RWPE2 (cell line): ENCODE data around the gene ZMAT2.

Source experiments
- ATAC-seq: fragments of 200-7000 bp; cut with Tn5 transposase; 3 replicates; pipeline ENCODE4 v1.9.1; 2021; ENCODE audit warnings: low read depth
- DNase-seq: peaks from one replicate; pipeline ENCODE4 v3.0.0-alpha.2; 2020; ENCODE audit warnings: low spot score
- H3K27ac ChIP-seq: fragments of 450-650 bp; 2 replicates; pipeline ENCODE4 v1.5.1; 2017; ENCODE audit warnings: mild to moderate bottlenecking; ENCODE audit not compliant: poor library complexity, severe bottlenecking
- H3K27me3 ChIP-seq: fragments of 250-450 bp; sonication (Bioruptor Pico); 2 replicates; pipeline ENCODE4 v1.5.1; 2021; ENCODE audit warnings: mild to moderate bottlenecking, moderate library complexity; ENCODE audit not compliant: insufficient read depth, poor library complexity, severe bottlenecking
- H3K36me3 ChIP-seq: fragments of 250-450 bp; sonication (Bioruptor Pico); 2 replicates; pipeline ENCODE4 v1.5.1; 2020; ENCODE audit warnings: low read depth, mild to moderate bottlenecking, moderate library complexity
- H3K4me1 ChIP-seq: fragments of 250-450 bp; sonication (Bioruptor Pico); 2 replicates; pipeline ENCODE4 v1.5.1; 2021; ENCODE audit warnings: mild to moderate bottlenecking, moderate library complexity; ENCODE audit not compliant: insufficient read depth, poor library complexity, severe bottlenecking
- H3K4me3 ChIP-seq: fragments of 250-450 bp; sonication (Bioruptor Pico); 2 replicates; pipeline ENCODE4 v1.5.1; 2021; ENCODE audit warnings: mild to moderate bottlenecking, moderate library complexity; ENCODE audit not compliant: severe bottlenecking
- H3K9me3 ChIP-seq: fragments of 250-450 bp; sonication (Bioruptor Pico); 2 replicates; pipeline ENCODE4 v1.5.1; 2021; ENCODE audit warnings: mild to moderate bottlenecking, moderate library complexity; ENCODE audit not compliant: severe bottlenecking
- TF ChIP-seq, protein P1 (sequence below): fragments of 450-650 bp; IDR thresholded peaks from one replicate; pipeline ENCODE4 v1.5.1; 2017; ENCODE audit warnings: mild to moderate bottlenecking, moderate library complexity; ENCODE audit not compliant: poor library complexity, severe bottlenecking

The ZMAT2 gene

DNA sequence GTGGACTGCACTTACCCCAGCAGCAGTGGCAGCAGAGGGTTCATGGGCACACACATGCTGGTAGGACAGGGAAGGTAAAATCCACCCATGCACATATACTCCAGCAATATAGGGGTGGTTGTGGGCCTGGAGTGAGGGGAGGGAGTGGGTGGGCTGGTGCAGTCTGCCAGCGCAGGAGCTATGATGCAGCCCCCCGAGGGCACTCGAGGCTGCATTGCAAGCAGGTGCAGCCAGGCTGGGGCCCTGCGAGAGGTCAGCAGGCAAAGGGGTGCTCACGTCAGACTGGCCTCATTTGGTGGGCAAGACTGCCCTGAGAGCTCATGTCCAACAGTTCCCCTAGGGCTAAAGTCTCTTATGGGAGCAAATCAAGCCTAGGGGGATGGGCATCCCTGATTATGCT, 53.3 kb downstream of the ZMAT2 start:
- H3K9me3 ChIP-seq, result peaks cover 21% of the 10 kb centered on the region
- TF ChIP-seq, protein P1, sequence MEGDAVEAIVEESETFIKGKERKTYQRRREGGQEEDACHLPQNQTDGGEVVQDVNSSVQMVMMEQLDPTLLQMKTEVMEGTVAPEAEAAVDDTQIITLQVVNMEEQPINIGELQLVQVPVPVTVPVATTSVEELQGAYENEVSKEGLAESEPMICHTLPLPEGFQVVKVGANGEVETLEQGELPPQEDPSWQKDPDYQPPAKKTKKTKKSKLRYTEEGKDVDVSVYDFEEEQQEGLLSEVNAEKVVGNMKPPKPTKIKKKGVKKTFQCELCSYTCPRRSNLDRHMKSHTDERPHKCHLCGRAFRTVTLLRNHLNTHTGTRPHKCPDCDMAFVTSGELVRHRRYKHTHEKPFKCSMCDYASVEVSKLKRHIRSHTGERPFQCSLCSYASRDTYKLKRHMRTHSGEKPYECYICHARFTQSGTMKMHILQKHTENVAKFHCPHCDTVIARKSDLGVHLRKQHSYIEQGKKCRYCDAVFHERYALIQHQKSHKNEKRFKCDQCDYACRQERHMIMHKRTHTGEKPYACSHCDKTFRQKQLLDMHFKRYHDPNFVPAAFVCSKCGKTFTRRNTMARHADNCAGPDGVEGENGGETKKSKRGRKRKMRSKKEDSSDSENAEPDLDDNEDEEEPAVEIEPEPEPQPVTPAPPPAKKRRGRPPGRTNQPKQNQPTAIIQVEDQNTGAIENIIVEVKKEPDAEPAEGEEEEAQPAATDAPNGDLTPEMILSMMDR, result no peak
- ATAC-seq, result no peak

More for the DNA sequence above, 53.3 kb downstream of the ZMAT2 start:
- H3K36me3 ChIP-seq, result no peaks in the 10 kb centered on the region
- no peaks in the 10 kb centered on the region for H3K27me3 ChIP-seq
- no peak overlapping the region for H3K27ac ChIP-seq
- no peak for DNase-seq
- H3K4me3 ChIP-seq, result no peak overlapping the region
- no peaks in the 10 kb centered on the region for H3K4me1 ChIP-seq
